OCI-LY3 (cell line): ENCODE results near the gene GOLGA5.

Source experiments
- H2AFZ ChIP-seq: fragments of 200-600, 300-600 bp; shearing (Covaris generic); 2 replicates; pipeline ENCODE4 v1.6.0; 2014; ENCODE audit warnings: antibody characterized with exemption, low read depth, low read length
- H3K27ac ChIP-seq: fragments of 200-600, 300-600 bp; sonication (generic); 2 replicates; pipeline ENCODE4 v1.5.1; 2014; ENCODE audit warnings: mild to moderate bottlenecking, low read length, moderate library complexity, mixed read lengths
- H3K27me3 ChIP-seq: fragments of 200-600, 300-600 bp; sonication (generic); 2 replicates; pipeline ENCODE4 v1.6.1; 2014; ENCODE audit warnings: low read depth, low read length, mixed read lengths
- H3K36me3 ChIP-seq: fragments of 200-600, 300-600 bp; sonication (generic); replicated peaks from 2 replicates; pipeline ENCODE3; 2014; ENCODE audit warnings: low read depth, low read length, mixed read lengths
- H3K4me1 ChIP-seq: fragments of 300-600, 200-600 bp; sonication (generic); 2 replicates; pipeline ENCODE4 v1.6.1; 2014; ENCODE audit warnings: low read length, mixed read lengths
- H3K4me2 ChIP-seq: fragments of 200-600, 300-600 bp; sonication (generic); 2 replicates; pipeline ENCODE4 v1.6.1; 2014; ENCODE audit warnings: low read length, mixed read lengths
- H3K4me3 ChIP-seq: fragments of 300-600, 200-600 bp; sonication (generic); 2 replicates; pipeline ENCODE4 v1.5.1; 2014; ENCODE audit warnings: antibody characterized with exemption, mild to moderate bottlenecking, low read length, moderate library complexity
- H3K79me2 ChIP-seq: fragments of 300-600, 200-600 bp; shearing (Covaris generic); 2 replicates; pipeline ENCODE4 v1.6.1; 2014; ENCODE audit warnings: mild to moderate bottlenecking, low read length, mixed read lengths
- H3K9ac ChIP-seq: fragments of 300-600, 200-600 bp; shearing (Covaris generic); 2 replicates; pipeline ENCODE4 v1.6.0; 2014; ENCODE audit warnings: mild to moderate bottlenecking, low read length, moderate library complexity
- H3K9me3 ChIP-seq: fragments of 200-600, 300-600 bp; shearing (Covaris generic); 2 replicates; pipeline ENCODE4 v1.6.1; 2014; ENCODE audit warnings: low read length, mixed read lengths; ENCODE audit not compliant: insufficient read depth
- H4K20me1 ChIP-seq: fragments of 200-600, 300-600 bp; sonication (generic); 2 replicates; pipeline ENCODE4 v1.6.1; 2016; ENCODE audit warnings: low read length, mixed read lengths; ENCODE audit not compliant: insufficient read depth
- EZH2phosphoT487 ChIP-seq: fragments of 200-600 bp; shearing (Covaris generic); IDR thresholded peaks from 2 replicates; pipeline ENCODE4 v1.6.1; 2018; ENCODE audit warnings: antibody characterized with exemption, mixed run types, low read depth
- TF ChIP-seq, protein P1 (sequence below): fragments of 200-600, 300-600 bp; sonication (generic); IDR thresholded peaks from 2 replicates; pipeline ENCODE4 v1.5.1; 2014; ENCODE audit warnings: antibody characterized with exemption, low read length, low read depth

Gene GOLGA5

DNA sequence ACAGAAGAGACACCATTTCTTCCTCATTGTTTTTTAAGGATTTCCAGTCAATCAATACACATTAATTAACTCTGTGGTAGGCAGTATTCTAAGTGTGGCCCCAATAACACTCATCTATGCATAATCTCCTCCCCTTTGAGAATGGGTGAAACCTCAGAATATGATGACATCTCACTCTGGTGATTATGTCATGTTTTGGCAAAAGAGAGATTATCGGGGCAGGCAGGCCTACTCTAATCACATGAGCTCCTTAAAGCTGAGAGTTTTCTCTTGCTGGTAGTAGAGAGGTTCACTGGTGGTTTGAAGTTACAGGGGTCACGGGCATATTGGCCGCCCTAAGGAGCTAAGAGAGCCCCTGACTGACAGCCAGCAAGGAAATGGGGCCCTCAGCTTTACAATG is 38.6 kb upstream of the GOLGA5 start:
- H3K27me3 ChIP-seq: peaks cover 13% of the 10 kb centered on the region
- TF ChIP-seq EZH2phosphoT487: no peak
- TF ChIP-seq, protein P1, sequence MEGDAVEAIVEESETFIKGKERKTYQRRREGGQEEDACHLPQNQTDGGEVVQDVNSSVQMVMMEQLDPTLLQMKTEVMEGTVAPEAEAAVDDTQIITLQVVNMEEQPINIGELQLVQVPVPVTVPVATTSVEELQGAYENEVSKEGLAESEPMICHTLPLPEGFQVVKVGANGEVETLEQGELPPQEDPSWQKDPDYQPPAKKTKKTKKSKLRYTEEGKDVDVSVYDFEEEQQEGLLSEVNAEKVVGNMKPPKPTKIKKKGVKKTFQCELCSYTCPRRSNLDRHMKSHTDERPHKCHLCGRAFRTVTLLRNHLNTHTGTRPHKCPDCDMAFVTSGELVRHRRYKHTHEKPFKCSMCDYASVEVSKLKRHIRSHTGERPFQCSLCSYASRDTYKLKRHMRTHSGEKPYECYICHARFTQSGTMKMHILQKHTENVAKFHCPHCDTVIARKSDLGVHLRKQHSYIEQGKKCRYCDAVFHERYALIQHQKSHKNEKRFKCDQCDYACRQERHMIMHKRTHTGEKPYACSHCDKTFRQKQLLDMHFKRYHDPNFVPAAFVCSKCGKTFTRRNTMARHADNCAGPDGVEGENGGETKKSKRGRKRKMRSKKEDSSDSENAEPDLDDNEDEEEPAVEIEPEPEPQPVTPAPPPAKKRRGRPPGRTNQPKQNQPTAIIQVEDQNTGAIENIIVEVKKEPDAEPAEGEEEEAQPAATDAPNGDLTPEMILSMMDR: no peak
- no peak overlapping the region for H3K4me2 ChIP-seq
- no peaks in the 10 kb centered on the region for H3K9me3 ChIP-seq
- H4K20me1 ChIP-seq: no peaks in the 10 kb centered on the region
- no peak overlapping the region for H3K9ac ChIP-seq
- peaks cover 20% of the 10 kb centered on the region for H3K4me1 ChIP-seq
- no peaks in the 10 kb centered on the region for H3K79me2 ChIP-seq
- H3K4me3 ChIP-seq: no peak overlapping the region
- no peaks in the 10 kb centered on the region for H3K36me3 ChIP-seq
- no peak overlapping the region; the same call in 1 of the 2 replicates for H2AFZ ChIP-seq
- no peak overlapping the region for H3K27ac ChIP-seq

DNA sequence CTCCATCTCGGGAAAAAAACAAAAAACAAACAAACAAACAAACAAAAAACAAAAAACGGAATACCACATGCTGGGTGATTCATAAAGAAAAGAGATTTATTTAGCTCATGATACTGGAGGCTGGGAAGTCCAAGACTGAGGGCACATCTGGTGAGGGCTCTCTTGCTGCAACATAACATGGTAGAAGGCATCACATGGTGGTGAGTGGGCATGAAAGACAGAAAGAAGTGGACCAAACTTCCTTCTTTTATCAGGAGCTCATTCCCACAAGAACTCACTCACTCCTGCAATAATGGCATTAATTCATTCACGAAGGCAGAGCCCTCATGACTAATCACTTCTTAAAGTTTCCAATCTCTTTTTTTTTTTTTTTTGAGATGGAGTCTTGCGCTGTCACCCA is 37.7 kb upstream of the GOLGA5 start:
- no peak overlapping the region for H3K27ac ChIP-seq
- no peak overlapping the region for H3K9ac ChIP-seq
- TF ChIP-seq, protein P1: no peak
- no peak for TF ChIP-seq EZH2phosphoT487
- no peak overlapping the region for H3K4me3 ChIP-seq
- no peak overlapping the region for H2AFZ ChIP-seq
- H3K9me3 ChIP-seq: no peaks in the 10 kb centered on the region
- H4K20me1 ChIP-seq: no peaks in the 10 kb centered on the region
- no peaks in the 10 kb centered on the region for H3K79me2 ChIP-seq
- peaks cover 20% of the 10 kb centered on the region for H3K4me1 ChIP-seq
- H3K4me2 ChIP-seq: no peak overlapping the region
- H3K36me3 ChIP-seq: no peaks in the 10 kb centered on the region
- H3K27me3 ChIP-seq: peaks cover 7% of the 10 kb centered on the region

DNA sequence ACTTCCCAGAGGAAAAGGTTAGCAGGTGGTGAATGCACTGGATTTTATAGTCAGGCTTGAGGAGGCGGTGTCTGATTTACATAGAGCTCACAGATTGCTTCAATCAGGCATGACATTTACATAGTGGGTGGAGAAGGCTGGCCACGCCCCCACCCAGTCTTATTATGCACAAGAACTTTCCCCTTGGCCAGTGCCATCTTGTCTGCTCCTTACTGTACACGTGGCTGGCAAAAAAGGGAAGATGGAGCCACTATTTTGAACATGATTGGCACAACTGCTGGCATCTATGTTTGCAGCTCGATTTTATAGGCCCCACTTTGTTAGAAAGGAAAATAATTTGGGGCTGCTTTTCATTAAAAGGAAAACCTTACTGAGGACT is 34.8 kb upstream of the GOLGA5 start:
- H3K36me3 ChIP-seq: no peaks in the 10 kb centered on the region
- no peaks in the 10 kb centered on the region for H4K20me1 ChIP-seq
- H3K79me2 ChIP-seq: no peaks in the 10 kb centered on the region
- H3K9me3 ChIP-seq: no peaks in the 10 kb centered on the region
- no peak overlapping the region for H3K4me2 ChIP-seq
- no peak overlapping the region for H3K9ac ChIP-seq
- TF ChIP-seq EZH2phosphoT487: no peak
- TF ChIP-seq, protein P1: no peak
- H3K27me3 ChIP-seq: peaks cover 8% of the 10 kb centered on the region
- H3K4me1 ChIP-seq: peaks cover 25% of the 10 kb centered on the region
- no peak overlapping the region for H2AFZ ChIP-seq
- no peak overlapping the region for H3K4me3 ChIP-seq
- H3K27ac ChIP-seq: no peak overlapping the region

DNA sequence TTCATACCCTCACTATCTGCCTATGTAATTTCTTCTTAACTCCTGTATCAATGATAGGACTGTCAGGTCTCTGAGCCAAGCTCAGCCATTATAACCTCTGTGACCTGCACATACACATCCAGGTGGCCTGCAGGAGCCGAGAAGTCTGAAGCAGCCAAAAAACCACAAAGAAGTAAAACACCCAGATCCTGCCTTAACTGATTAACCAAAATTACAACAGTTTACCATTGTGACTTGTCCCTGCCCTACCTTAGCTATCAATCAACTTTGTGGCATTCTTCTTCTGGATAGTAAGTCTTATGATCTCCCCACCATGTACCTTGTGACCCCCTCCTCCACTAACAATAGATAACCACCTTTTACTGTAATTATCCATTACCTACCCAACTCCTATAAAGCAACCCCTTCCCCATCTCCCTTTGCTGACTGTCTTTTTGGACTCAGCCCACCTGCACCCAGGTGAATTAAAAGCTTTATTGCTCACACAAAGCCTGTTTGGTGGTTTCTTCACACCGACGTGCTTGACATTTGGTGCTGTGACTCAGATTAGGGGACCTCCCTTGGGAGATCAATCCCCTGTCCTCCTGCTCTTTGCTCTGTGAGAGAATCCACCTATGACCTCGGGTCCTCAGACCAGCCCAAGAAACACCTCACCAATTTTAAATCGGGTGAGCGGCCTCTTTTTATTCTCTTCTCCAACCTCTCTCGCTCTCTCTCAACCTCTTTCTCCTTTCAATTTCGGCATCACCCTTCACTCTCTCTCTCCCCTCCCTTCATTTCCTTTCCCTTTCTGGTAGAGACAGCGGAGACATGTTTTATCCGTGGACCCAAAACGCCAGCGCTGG is 34.2 kb upstream of the GOLGA5 start:
- Histone ChIP-seq H3K9ac (no peak overlapping the region), H3K27ac (no peak overlapping the region), H3K4me2 (peak overlapping the region; percentile 7; the same call in 1 of the 2 replicates), H3K4me1 (peaks cover 31% of the 10 kb centered on the region), H2AFZ (no peak overlapping the region), H4K20me1 (no peaks in the 10 kb centered on the region), H3K27me3 (peaks cover 11% of the 10 kb centered on the region), H3K36me3 (no peaks in the 10 kb centered on the region), H3K9me3 (no peaks in the 10 kb centered on the region), H3K4me3 (no peak overlapping the region), H3K79me2 (no peaks in the 10 kb centered on the region)
- no peak for TF ChIP-seq EZH2phosphoT487
- TF ChIP-seq, protein P1: no peak
